HepG2 (cell line): ENCODE results near the gene HMCN2. TPM values are rescaled to one million over a fixed set of nuclear protein-coding genes. Genes with fewer than 3 reads are reported as not detected.
A peak's percentile ranks its signal among the peaks of the same experiment; 100 is the strongest.

Experiments used
- CCAR2 ChIP-seq: fragments of 200-400 bp; formaldehyde crosslinking; optimal IDR thresholded peaks from 2 replicates; pipeline ENCODE3; 2018; ENCODE audit warnings: low read depth, mild to moderate bottlenecking, low read length, moderate library complexity
- ELF3 ChIP-seq: IDR thresholded peaks from 2 replicates; pipeline ENCODE4 v1.6.1; 2016; ENCODE audit warnings: missing genetic modification reagents, missing compliant biosample characterization
- GABPA ChIP-seq, 2 experiments: IDR thresholded peaks; 2 replicates each; pipeline ENCODE4 v1.6.1; 2011 to 2016; ENCODE audit warnings: low read depth in 2 of 2, low read length in 1 of 2, missing biosample characterization in 1 of 2, missing genetic modification characterization in 1 of 2
- HMGXB3 ChIP-seq: sonication (generic); formaldehyde crosslinking; IDR thresholded peaks from 2 replicates; pipeline ENCODE4 v1.4.0; 2020; ENCODE audit warnings: missing genetic modification reagents, borderline replicate concordance
- HNRNPUL1 ChIP-seq: fragments of 200-400 bp; formaldehyde crosslinking; IDR thresholded peaks from 2 replicates; pipeline ENCODE4 v1.6.1; 2017; ENCODE audit warnings: low read depth, mild to moderate bottlenecking, low read length, moderate library complexity
- KLF15 ChIP-seq: sonication (generic); formaldehyde crosslinking; IDR thresholded peaks from 2 replicates; pipeline ENCODE4 v1.8.1; 2023; ENCODE audit warnings: borderline replicate concordance, mild to moderate bottlenecking, inconsistent platforms, missing genetic modification reagents, mixed read lengths
- MBNL3 ChIP-seq: fragments of 250-450 bp; sonication (Bioruptor Pico); conservative IDR thresholded peaks from 2 replicates; pipeline ENCODE4 v1.8.0; 2022; ENCODE audit warnings: mild to moderate bottlenecking, inconsistent platforms
- NFIB ChIP-seq: sonication (generic); formaldehyde crosslinking; IDR thresholded peaks from 2 replicates; pipeline ENCODE4 v1.9.0; 2021; ENCODE audit warnings: missing genetic modification reagents, mild to moderate bottlenecking, borderline replicate concordance
- NPAS2 ChIP-seq: sonication (generic); formaldehyde crosslinking; IDR thresholded peaks from 2 replicates; pipeline ENCODE4 v1.8.0; 2022; ENCODE audit warnings: mild to moderate bottlenecking, missing genetic modification reagents, borderline replicate concordance
- SALL1 ChIP-seq: sonication (generic); formaldehyde crosslinking; IDR thresholded peaks from 2 replicates; pipeline ENCODE4 v1.8.0; 2022; ENCODE audit warnings: mild to moderate bottlenecking, missing genetic modification reagents
- SMAD9 ChIP-seq: sonication (generic); formaldehyde crosslinking; IDR thresholded peaks from 2 replicates; pipeline ENCODE4 v1.5.1; 2020; ENCODE audit warnings: mild to moderate bottlenecking, missing genetic modification reagents
- SMARCC2 ChIP-seq: fragments of 450-650 bp; IDR thresholded peaks from 2 replicates; pipeline ENCODE4 v1.6.1; 2017; ENCODE audit warnings: antibody characterized with exemption, mild to moderate bottlenecking
- TEAD3 ChIP-seq: optimal IDR thresholded peaks from 2 replicates; pipeline ENCODE3; 2016; ENCODE audit warnings: borderline replicate concordance
- ZNF274 ChIP-seq: sonication (generic); formaldehyde crosslinking; IDR thresholded peaks from 2 replicates; pipeline ENCODE4 v1.5.1; 2020; ENCODE audit warnings: mild to moderate bottlenecking, missing genetic modification reagents
- ZNF512 ChIP-seq: sonication (generic); formaldehyde crosslinking; IDR thresholded peaks from 2 replicates; pipeline ENCODE4 v1.4.0; 2020; ENCODE audit warnings: mild to moderate bottlenecking, missing genetic modification reagents
- ZNF549 ChIP-seq: sonication (generic); formaldehyde crosslinking; IDR thresholded peaks from 2 replicates; pipeline ENCODE4 v1.5.0; 2020; ENCODE audit warnings: missing genetic modification reagents
- ZNF556 ChIP-seq: sonication (generic); formaldehyde crosslinking; IDR thresholded peaks from 2 replicates; pipeline ENCODE4 v1.4.0; 2020; ENCODE audit warnings: mild to moderate bottlenecking, missing genetic modification reagents, borderline replicate concordance
- ZNF768 ChIP-seq: sonication (generic); formaldehyde crosslinking; IDR thresholded peaks from 2 replicates; pipeline ENCODE4 v1.4.0; 2020; ENCODE audit warnings: missing genetic modification reagents
- polyA plus RNA-seq, 8 experiments: library from polyadenylated mRNA; depleted of rRNA in 3 of 8; stranded (reverse) in 7 of 8; unstranded in 1 of 8; fragments of >200 nt; fragmentation: Illumina TruSeq in 4 of 8; extraction: Trizol in 4 of 8; gene quantifications; 2 replicates each; pipeline versions ENCODE4 v1.2.1 to v1.2.3, GENCODE V29; 2011 to 2016; ENCODE audit warnings: low read depth in 4 of 8, missing spikeins in 1 of 8, mixed read lengths in 1 of 8; ENCODE audit not compliant: insufficient read depth in 1 of 8
- total RNA-seq, 5 experiments: library from RNA; depleted of rRNA; stranded (reverse); fragments of >200 nt; fragmentation: Illumina TruSeq; extraction: Trizol; gene quantifications; 2 replicates each; pipeline ENCODE4 v1.2.3, GENCODE V29; 2016; ENCODE audit warnings: low read depth in 1 of 5
- TF ChIP-seq, protein P1 (sequence below): sonication (generic); formaldehyde crosslinking; IDR thresholded peaks from 2 replicates; pipeline ENCODE4 v1.8.1; 2023; ENCODE audit warnings: mild to moderate bottlenecking, inconsistent platforms, moderate library complexity, missing genetic modification reagents, borderline replicate concordance
- TF ChIP-seq, protein P2 (sequence below): sonication (generic); formaldehyde crosslinking; IDR thresholded peaks from 2 replicates; pipeline ENCODE4 v1.4.0; 2020; ENCODE audit warnings: missing genetic modification reagents

The HMCN2 gene
- total and polyA plus RNA-seq, 2 of the 13 experiments (the other 11 are each of a cell fraction or from before 2014, with no cell fraction given) = 0.09 TPM; not detected in 1

GRCh38 chr9:130243015-130243881 is 22.3 kb upstream of the HMCN2 start (continued):
- TF ChIP-seq HMGXB3 (no peak), ELF3 (0 out of 2 replicates have a peak, but pooled peaks have one; percentile 41), CCAR2 (no peak), HNRNPUL1 (no peak), ZNF274 (CRISPR knock-in tag) (no peak), ZNF549 (no peak), MBNL3 (CRISPR knock-in tag) (no peak), ZNF768 (CRISPR knock-in tag) (no peak), SALL1 (peak; percentile 28; the same call in 1 of the 2 replicates), GABPA (IDR thresholded peaks at IDR 0.05; ENCODE audit: low read depth, low read length) (no peak), GABPA (CRISPR knock-in tag; IDR thresholded peaks at IDR 0.05; ENCODE audit: low read depth) (peak; percentile 49), ZNF512 (CRISPR knock-in tag) (no peak), TEAD3 (peak; percentile 62), SMAD9 (no peak), KLF15 (CRISPR knock-in tag) (no peak), NPAS2 (CRISPR knock-in tag) (no peak), SMARCC2 (no peak), NFIB (CRISPR knock-in tag) (no peak), ZNF556 (CRISPR knock-in tag) (no peak)
- TF ChIP-seq, protein P1, sequence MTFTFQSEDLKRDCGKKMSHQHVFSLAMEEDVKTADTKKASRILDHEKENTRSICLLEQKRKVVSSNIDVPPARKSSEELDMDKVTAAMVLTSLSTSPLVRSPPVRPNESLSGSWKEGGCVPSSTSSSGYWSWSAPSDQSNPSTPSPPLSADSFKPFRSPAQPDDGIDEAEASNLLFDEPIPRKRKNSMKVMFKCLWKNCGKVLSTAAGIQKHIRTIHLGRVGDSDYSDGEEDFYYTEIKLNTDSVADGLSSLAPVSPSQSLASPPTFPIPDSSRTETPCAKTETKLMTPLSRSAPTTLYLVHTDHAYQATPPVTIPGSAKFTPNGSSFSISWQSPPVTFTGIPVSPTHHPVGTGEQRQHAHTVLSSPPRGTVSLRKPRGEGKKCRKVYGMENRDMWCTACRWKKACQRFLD (CRISPR knock-in tag) = no peak
- TF ChIP-seq, protein P2, sequence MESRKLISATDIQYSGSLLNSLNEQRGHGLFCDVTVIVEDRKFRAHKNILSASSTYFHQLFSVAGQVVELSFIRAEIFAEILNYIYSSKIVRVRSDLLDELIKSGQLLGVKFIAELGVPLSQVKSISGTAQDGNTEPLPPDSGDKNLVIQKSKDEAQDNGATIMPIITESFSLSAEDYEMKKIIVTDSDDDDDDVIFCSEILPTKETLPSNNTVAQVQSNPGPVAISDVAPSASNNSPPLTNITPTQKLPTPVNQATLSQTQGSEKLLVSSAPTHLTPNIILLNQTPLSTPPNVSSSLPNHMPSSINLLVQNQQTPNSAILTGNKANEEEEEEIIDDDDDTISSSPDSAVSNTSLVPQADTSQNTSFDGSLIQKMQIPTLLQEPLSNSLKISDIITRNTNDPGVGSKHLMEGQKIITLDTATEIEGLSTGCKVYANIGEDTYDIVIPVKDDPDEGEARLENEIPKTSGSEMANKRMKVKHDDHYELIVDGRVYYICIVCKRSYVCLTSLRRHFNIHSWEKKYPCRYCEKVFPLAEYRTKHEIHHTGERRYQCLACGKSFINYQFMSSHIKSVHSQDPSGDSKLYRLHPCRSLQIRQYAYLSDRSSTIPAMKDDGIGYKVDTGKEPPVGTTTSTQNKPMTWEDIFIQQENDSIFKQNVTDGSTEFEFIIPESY (CRISPR knock-in tag) = peak; percentile 17; the same call in 1 of the 2 replicates
